Liver (tissue), 3 donors: ENCODE measurements around the gene ZNF653.

ENCODE experiments used
- CTCF ChIP-seq: fragments of 150-350 bp; IDR thresholded peaks from 2 replicates; pipeline ENCODE4 v1.5.1; 2017; ENCODE audit warnings: improper control_type of control experiment, low read depth, low read length; ENCODE audit not compliant: missing input control
- GABPA ChIP-seq, 2 donors: IDR thresholded peaks in 1 of 2; conservative IDR thresholded peaks in 1 of 2; 2 replicates each; pipeline ENCODE4 v1.6.1; 2016; ENCODE audit warnings: antibody characterized with exemption in 2 of 2, mild to moderate bottlenecking in 1 of 2, moderate library complexity in 1 of 2
- MAX ChIP-seq: IDR thresholded peaks from 2 replicates; pipeline ENCODE4 v1.6.1; 2016; ENCODE audit warnings: antibody characterized with exemption
- REST ChIP-seq: IDR thresholded peaks from 2 replicates; pipeline ENCODE4 v1.6.1; 2016; ENCODE audit warnings: antibody characterized with exemption, mild to moderate bottlenecking
- YY1 ChIP-seq: IDR thresholded peaks from 2 replicates; pipeline ENCODE4 v1.6.1; 2016; ENCODE audit warnings: antibody characterized with exemption, mild to moderate bottlenecking
- ZBTB33 ChIP-seq: IDR thresholded peaks from 2 replicates; pipeline ENCODE4 v1.6.1; 2016; ENCODE audit warnings: antibody characterized with exemption
- donor health status: healthy.
- donor health status: healthy.

GRCh38 chr19:11445141-11445540, 60.5 kb downstream of the ZNF653 start:
- no peak for TF ChIP-seq GABPA (IDR thresholded peaks at IDR 0.05 in 1 of 2, conservative IDR thresholded peaks at IDR 0.05 in 1 of 2)
- TF ChIP-seq CTCF, result no peak
- no peak for TF ChIP-seq MAX
- TF ChIP-seq YY1, result no peak
- TF ChIP-seq ZBTB33, result no peak
- no peak for TF ChIP-seq REST
